HEK293 (cell line): ENCODE measurements around the gene DDX50.

Experiments
- GLI2 ChIP-seq: fragments of 450-650 bp; formaldehyde crosslinking; IDR thresholded peaks from 2 replicates; pipeline ENCODE4; 2017; ENCODE audit warnings: missing biosample characterization, missing genetic modification characterization, low read depth, borderline replicate concordance
- IKZF3 ChIP-seq: fragments of 450-650 bp; IDR thresholded peaks from 2 replicates; pipeline ENCODE4 v1.5.0; 2018; ENCODE audit warnings: missing biosample characterization, mild to moderate bottlenecking, missing genetic modification characterization, moderate library complexity
- KLF1 ChIP-seq: fragments of 450-650 bp; formaldehyde crosslinking; IDR thresholded peaks from 2 replicates; pipeline ENCODE4 v1.5.1; 2016; ENCODE audit warnings: missing biosample characterization, missing genetic modification characterization
- ZBTB8A ChIP-seq: fragments of 450-650 bp; formaldehyde crosslinking; IDR thresholded peaks from 2 replicates; pipeline ENCODE4 v1.5.1; 2016; ENCODE audit warnings: missing biosample characterization, missing genetic modification characterization
- ZFP69B ChIP-seq: fragments of 450-650 bp; formaldehyde crosslinking; IDR thresholded peaks from 2 replicates; pipeline ENCODE4 v1.5.1; 2016; ENCODE audit warnings: missing biosample characterization, missing genetic modification characterization
- ZIC2 ChIP-seq: fragments of 450-650 bp; formaldehyde crosslinking; IDR thresholded peaks from 2 replicates; pipeline ENCODE4 v1.5.1; 2016; ENCODE audit warnings: missing biosample characterization, missing genetic modification characterization
- ZNF121 ChIP-seq: fragments of 450-650 bp; formaldehyde crosslinking; IDR thresholded peaks from 2 replicates; pipeline ENCODE4 v1.5.1; 2016; ENCODE audit warnings: missing biosample characterization, missing genetic modification characterization
- ZNF16 ChIP-seq: fragments of 450-650 bp; formaldehyde crosslinking; IDR thresholded peaks from 2 replicates; pipeline ENCODE4 v1.5.1; 2016; ENCODE audit warnings: low read depth, missing biosample characterization, missing genetic modification characterization
- ZNF214 ChIP-seq: fragments of 450-650 bp; formaldehyde crosslinking; IDR thresholded peaks from 2 replicates; pipeline ENCODE4 v1.5.1; 2017; ENCODE audit warnings: missing biosample characterization, mild to moderate bottlenecking, missing genetic modification characterization, borderline replicate concordance
- ZNF239 ChIP-seq: fragments of 450-650 bp; formaldehyde crosslinking; IDR thresholded peaks from 2 replicates; pipeline ENCODE4 v1.5.1; 2016; ENCODE audit warnings: missing biosample characterization, missing genetic modification characterization
- ZNF324 ChIP-seq: fragments of 450-650 bp; formaldehyde crosslinking; IDR thresholded peaks from 2 replicates; pipeline ENCODE4 v1.5.1; 2016; ENCODE audit warnings: missing biosample characterization, missing genetic modification characterization
- ZNF335 ChIP-seq: fragments of 450-650 bp; formaldehyde crosslinking; conservative IDR thresholded peaks from 2 replicates; pipeline ENCODE4 v1.5.1; 2016; ENCODE audit warnings: missing biosample characterization, missing genetic modification characterization
- ZNF366 ChIP-seq: fragments of 450-650 bp; formaldehyde crosslinking; conservative IDR thresholded peaks from 2 replicates; pipeline ENCODE4 v1.5.1; 2016; ENCODE audit warnings: missing biosample characterization, missing genetic modification characterization
- ZNF449 ChIP-seq: fragments of 450-650 bp; formaldehyde crosslinking; IDR thresholded peaks from 2 replicates; pipeline ENCODE4 v1.5.1; 2017; ENCODE audit warnings: missing biosample characterization, mild to moderate bottlenecking, missing genetic modification characterization, moderate library complexity
- ZNF521 ChIP-seq: fragments of 450-650 bp; formaldehyde crosslinking; IDR thresholded peaks from 2 replicates; pipeline ENCODE4 v1.5.1; 2017; ENCODE audit warnings: missing biosample characterization, mild to moderate bottlenecking, missing genetic modification characterization
- ZNF530 ChIP-seq: fragments of 450-650 bp; formaldehyde crosslinking; IDR thresholded peaks from 2 replicates; pipeline ENCODE4 v1.5.1; 2016; ENCODE audit warnings: low read depth, missing biosample characterization, missing genetic modification characterization
- ZNF561 ChIP-seq: fragments of 450-650 bp; IDR thresholded peaks from 2 replicates; pipeline ENCODE4 v1.5.1; 2018; ENCODE audit warnings: missing biosample characterization, missing genetic modification characterization, borderline replicate concordance
- ZNF600 ChIP-seq: fragments of 450-650 bp; formaldehyde crosslinking; IDR thresholded peaks from 2 replicates; pipeline ENCODE4 v1.5.1; 2016; ENCODE audit warnings: missing biosample characterization, missing genetic modification characterization
- ZNF677 ChIP-seq: fragments of 450-650 bp; IDR thresholded peaks from 2 replicates; pipeline ENCODE4 v1.5.0; 2018; ENCODE audit warnings: missing biosample characterization, mild to moderate bottlenecking, missing genetic modification characterization, moderate library complexity
- TF ChIP-seq, protein P1 (sequence below): fragments of 450-650 bp; formaldehyde crosslinking; IDR thresholded peaks from 2 replicates; pipeline ENCODE4 v1.5.1; 2016; ENCODE audit warnings: missing biosample characterization, missing genetic modification characterization
- TF ChIP-seq, protein P2 (sequence below): fragments of 450-650 bp; formaldehyde crosslinking; IDR thresholded peaks from 2 replicates; pipeline ENCODE4 v1.5.1; 2016; ENCODE audit warnings: missing biosample characterization, missing genetic modification characterization
- TF ChIP-seq, protein P3 (sequence below): fragments of 450-650 bp; formaldehyde crosslinking; IDR thresholded peaks from 2 replicates; pipeline ENCODE4 v1.5.1; 2016; ENCODE audit warnings: missing biosample characterization, missing genetic modification characterization
- TF ChIP-seq, protein P4 (sequence below): fragments of 450-650 bp; formaldehyde crosslinking; IDR thresholded peaks from 2 replicates; pipeline ENCODE4 v1.5.1; 2017; ENCODE audit warnings: missing biosample characterization, missing genetic modification characterization
- TF ChIP-seq, protein P5 (sequence below): fragments of 450-650 bp; formaldehyde crosslinking; IDR thresholded peaks from 2 replicates; pipeline ENCODE4 v1.5.1; 2016; ENCODE audit warnings: missing biosample characterization, missing genetic modification characterization

The DDX50 gene

DNA sequence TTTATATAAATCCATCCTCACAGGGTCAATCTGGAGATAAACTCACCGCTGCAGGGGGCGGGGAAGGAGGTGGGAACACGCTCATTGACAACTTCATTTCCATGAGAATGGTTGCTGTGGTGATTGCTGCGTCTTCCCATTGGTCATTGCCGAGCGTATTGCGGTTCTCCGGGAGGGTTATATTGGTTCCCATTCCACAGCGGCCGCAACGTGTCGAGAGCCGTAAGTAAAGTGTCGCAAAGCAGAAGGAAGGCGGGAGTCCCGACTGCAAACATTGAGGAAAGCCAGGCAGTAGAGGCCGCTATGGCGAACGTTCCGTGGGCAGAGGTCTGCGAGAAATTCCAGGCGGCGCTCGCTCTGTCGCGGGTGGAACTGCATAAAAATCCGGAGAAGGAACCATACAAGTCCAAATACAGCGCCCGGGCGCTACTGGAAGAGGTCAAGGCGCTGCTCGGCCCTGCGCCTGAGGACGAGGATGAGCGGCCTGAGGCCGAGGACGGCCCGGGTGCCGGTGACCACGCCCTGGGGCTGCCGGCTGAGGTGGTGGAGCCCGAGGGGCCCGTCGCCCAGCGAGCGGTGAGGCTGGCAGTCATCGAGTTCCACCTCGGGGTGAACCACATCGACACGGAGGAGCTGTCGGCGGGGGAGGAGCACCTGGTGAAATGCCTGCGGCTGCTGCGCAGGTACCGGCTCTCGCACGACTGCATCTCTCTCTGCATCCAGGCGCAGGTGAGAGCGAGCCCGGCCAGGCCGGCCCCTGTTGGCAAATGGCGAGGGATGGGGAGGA lies 87.6 kb downstream of the DDX50 start, which contains the start of gene KIFBP (continued):
- TF ChIP-seq GLI2 (tag by site-specific recombination), result no peak
- TF ChIP-seq ZNF561 (tag by site-specific recombination), result peak; percentile 49; the same call in 1 of the 2 replicates
- TF ChIP-seq ZNF449 (tag by site-specific recombination), result no peak
- TF ChIP-seq ZNF600 (tag by site-specific recombination), result peak; percentile 78
- TF ChIP-seq ZBTB8A (tag by site-specific recombination), result peak; percentile 50; the same call in 1 of the 2 replicates
- TF ChIP-seq ZNF324, result peak; percentile 24; the same call in 1 of the 2 replicates
- no peak for TF ChIP-seq ZNF214 (tag by site-specific recombination)
- peak; percentile 70 for TF ChIP-seq IKZF3 (tag by site-specific recombination)
- no peak for TF ChIP-seq ZNF239 (tag by site-specific recombination)
- no peak for TF ChIP-seq ZNF530
- TF ChIP-seq ZIC2 (tag by site-specific recombination), result peak; percentile 8; the same call in 1 of the 2 replicates
- TF ChIP-seq ZNF366 (tag by site-specific recombination), result peak; percentile 88
- TF ChIP-seq, protein P1, sequence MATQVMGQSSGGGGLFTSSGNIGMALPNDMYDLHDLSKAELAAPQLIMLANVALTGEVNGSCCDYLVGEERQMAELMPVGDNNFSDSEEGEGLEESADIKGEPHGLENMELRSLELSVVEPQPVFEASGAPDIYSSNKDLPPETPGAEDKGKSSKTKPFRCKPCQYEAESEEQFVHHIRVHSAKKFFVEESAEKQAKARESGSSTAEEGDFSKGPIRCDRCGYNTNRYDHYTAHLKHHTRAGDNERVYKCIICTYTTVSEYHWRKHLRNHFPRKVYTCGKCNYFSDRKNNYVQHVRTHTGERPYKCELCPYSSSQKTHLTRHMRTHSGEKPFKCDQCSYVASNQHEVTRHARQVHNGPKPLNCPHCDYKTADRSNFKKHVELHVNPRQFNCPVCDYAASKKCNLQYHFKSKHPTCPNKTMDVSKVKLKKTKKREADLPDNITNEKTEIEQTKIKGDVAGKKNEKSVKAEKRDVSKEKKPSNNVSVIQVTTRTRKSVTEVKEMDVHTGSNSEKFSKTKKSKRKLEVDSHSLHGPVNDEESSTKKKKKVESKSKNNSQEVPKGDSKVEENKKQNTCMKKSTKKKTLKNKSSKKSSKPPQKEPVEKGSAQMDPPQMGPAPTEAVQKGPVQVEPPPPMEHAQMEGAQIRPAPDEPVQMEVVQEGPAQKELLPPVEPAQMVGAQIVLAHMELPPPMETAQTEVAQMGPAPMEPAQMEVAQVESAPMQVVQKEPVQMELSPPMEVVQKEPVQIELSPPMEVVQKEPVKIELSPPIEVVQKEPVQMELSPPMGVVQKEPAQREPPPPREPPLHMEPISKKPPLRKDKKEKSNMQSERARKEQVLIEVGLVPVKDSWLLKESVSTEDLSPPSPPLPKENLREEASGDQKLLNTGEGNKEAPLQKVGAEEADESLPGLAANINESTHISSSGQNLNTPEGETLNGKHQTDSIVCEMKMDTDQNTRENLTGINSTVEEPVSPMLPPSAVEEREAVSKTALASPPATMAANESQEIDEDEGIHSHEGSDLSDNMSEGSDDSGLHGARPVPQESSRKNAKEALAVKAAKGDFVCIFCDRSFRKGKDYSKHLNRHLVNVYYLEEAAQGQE (tag by site-specific recombination), result peak; percentile 57; the same call in 1 of the 2 replicates
- TF ChIP-seq, protein P2, sequence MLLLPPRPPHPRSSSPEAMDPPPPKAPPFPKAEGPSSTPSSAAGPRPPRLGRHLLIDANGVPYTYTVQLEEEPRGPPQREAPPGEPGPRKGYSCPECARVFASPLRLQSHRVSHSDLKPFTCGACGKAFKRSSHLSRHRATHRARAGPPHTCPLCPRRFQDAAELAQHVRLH (tag by site-specific recombination), result peak; percentile 92
- TF ChIP-seq ZNF335 (tag by site-specific recombination), result peak; percentile 80
- TF ChIP-seq ZNF677 (tag by site-specific recombination), result no peak
- TF ChIP-seq, protein P3, sequence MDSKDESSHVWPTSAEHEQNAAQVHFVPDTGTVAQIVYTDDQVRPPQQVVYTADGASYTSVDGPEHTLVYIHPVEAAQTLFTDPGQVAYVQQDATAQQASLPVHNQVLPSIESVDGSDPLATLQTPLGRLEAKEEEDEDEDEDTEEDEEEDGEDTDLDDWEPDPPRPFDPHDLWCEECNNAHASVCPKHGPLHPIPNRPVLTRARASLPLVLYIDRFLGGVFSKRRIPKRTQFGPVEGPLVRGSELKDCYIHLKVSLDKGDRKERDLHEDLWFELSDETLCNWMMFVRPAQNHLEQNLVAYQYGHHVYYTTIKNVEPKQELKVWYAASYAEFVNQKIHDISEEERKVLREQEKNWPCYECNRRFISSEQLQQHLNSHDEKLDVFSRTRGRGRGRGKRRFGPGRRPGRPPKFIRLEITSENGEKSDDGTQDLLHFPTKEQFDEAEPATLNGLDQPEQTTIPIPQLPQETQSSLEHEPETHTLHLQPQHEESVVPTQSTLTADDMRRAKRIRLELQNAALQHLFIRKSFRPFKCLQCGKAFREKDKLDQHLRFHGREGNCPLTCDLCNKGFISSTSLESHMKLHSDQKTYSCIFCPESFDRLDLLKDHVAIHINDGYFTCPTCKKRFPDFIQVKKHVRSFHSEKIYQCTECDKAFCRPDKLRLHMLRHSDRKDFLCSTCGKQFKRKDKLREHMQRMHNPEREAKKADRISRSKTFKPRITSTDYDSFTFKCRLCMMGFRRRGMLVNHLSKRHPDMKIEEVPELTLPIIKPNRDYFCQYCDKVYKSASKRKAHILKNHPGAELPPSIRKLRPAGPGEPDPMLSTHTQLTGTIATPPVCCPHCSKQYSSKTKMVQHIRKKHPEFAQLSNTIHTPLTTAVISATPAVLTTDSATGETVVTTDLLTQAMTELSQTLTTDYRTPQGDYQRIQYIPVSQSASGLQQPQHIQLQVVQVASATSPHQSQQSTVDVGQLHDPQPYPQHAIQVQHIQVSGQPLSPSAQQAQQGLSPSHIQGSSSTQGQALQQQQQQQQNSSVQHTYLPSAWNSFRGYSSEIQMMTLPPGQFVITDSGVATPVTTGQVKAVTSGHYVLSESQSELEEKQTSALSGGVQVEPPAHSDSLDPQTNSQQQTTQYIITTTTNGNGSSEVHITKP (tag by site-specific recombination), result peak; percentile 59; the same call in 1 of the 2 replicates
- TF ChIP-seq, protein P4, sequence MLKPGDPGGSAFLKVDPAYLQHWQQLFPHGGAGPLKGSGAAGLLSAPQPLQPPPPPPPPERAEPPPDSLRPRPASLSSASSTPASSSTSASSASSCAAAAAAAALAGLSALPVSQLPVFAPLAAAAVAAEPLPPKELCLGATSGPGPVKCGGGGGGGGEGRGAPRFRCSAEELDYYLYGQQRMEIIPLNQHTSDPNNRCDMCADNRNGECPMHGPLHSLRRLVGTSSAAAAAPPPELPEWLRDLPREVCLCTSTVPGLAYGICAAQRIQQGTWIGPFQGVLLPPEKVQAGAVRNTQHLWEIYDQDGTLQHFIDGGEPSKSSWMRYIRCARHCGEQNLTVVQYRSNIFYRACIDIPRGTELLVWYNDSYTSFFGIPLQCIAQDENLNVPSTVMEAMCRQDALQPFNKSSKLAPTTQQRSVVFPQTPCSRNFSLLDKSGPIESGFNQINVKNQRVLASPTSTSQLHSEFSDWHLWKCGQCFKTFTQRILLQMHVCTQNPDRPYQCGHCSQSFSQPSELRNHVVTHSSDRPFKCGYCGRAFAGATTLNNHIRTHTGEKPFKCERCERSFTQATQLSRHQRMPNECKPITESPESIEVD (tag by site-specific recombination), result no peak
- TF ChIP-seq ZNF16 (tag by site-specific recombination), result no peak
- no peak for TF ChIP-seq ZNF521 (tag by site-specific recombination)
- TF ChIP-seq KLF1, result peak; percentile 80
- TF ChIP-seq ZNF121 (tag by site-specific recombination), result 0 out of 2 replicates have a peak, but pooled peaks have one; percentile 49
- peak; percentile 63; the same call in 1 of the 2 replicates for TF ChIP-seq ZFP69B (tag by site-specific recombination)
- TF ChIP-seq, protein P5, sequence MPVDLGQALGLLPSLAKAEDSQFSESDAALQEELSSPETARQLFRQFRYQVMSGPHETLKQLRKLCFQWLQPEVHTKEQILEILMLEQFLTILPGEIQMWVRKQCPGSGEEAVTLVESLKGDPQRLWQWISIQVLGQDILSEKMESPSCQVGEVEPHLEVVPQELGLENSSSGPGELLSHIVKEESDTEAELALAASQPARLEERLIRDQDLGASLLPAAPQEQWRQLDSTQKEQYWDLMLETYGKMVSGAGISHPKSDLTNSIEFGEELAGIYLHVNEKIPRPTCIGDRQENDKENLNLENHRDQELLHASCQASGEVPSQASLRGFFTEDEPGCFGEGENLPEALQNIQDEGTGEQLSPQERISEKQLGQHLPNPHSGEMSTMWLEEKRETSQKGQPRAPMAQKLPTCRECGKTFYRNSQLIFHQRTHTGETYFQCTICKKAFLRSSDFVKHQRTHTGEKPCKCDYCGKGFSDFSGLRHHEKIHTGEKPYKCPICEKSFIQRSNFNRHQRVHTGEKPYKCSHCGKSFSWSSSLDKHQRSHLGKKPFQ, result peak; percentile 93
